ENCODE data around the gene VSTM4. TPM values are rescaled to one million over a fixed set of nuclear protein-coding genes. Genes with fewer than 3 reads are reported as not detected.

Gene VSTM4
- total RNA-seq, 4 donors from 2014 or later, result 10.0 to 21.4 (median 12.6) TPM

DNA sequence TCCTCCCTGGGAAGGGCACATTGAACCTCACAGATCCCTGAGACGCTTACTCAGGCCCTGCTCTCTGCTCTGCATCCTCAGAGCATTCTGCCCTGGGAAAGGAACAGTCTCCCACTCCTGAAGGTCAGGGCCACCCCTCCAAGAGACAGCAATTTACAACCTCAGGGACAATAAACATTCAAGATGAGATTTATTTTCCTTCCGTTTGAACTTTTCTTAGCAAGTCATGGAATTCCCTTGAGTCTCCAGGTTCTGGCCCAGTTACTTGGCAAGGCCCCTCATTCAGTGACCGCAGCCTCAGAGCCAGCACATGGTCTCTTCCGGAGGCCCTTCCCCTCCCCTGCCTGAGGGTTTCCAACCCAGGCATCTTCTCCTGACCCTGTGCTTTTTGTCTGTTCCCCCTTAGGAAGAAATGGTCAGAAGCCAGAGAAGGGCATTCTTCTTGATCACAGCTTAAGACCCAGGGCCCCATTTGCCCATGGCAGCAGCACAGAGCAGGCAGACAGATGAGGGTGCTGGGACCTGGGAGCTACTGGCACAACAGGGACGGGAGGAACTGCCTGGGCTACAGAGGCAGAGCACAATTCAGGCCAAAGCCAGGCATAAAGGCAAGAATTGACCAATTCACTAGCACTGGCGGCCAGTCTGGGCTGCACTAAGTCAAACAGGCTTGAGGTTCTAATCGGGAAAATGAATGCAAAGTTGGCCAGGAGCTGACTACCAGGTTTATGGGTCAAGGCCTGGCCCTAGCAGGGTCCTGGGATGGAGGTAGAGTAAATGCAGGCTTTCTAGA is 56.7 kb downstream of the VSTM4 start:
- Histone ChIP-seq H3K9me3 (no peaks in the 10 kb centered on the region), H3K36me3 (peaks cover 1 to 9% (median 8%) of the 10 kb centered on the region in 4 donors), H3K27me3 (no peaks in the 10 kb centered on the region), H3K4me3 (no peak overlapping the region), H3K4me1 (peaks cover 0 to 5% (median 2%) of the 10 kb centered on the region in 4 donors), H3K27ac (replicated peaks in 1 of 4) (no peak overlapping the region)
- TF ChIP-seq POLR2AphosphoS5 (IDR thresholded peaks at IDR 0.05) (no peak), POLR2A (IDR thresholded peaks at IDR 0.05; ENCODE audit: low read depth) (no peak), EP300 (IDR thresholded peaks at IDR 0.05) (no peak)
- TF ChIP-seq, protein P1, sequence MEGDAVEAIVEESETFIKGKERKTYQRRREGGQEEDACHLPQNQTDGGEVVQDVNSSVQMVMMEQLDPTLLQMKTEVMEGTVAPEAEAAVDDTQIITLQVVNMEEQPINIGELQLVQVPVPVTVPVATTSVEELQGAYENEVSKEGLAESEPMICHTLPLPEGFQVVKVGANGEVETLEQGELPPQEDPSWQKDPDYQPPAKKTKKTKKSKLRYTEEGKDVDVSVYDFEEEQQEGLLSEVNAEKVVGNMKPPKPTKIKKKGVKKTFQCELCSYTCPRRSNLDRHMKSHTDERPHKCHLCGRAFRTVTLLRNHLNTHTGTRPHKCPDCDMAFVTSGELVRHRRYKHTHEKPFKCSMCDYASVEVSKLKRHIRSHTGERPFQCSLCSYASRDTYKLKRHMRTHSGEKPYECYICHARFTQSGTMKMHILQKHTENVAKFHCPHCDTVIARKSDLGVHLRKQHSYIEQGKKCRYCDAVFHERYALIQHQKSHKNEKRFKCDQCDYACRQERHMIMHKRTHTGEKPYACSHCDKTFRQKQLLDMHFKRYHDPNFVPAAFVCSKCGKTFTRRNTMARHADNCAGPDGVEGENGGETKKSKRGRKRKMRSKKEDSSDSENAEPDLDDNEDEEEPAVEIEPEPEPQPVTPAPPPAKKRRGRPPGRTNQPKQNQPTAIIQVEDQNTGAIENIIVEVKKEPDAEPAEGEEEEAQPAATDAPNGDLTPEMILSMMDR (IDR thresholded peaks at IDR 0.05), result no peak
- DNase-seq (ENCODE audit: extremely low spot score), result peak; percentile 83
- 64% methylated on average over 7 of the region's 7 CpGs for WGBS
- intact Hi-C loops (cut with DNase I), result no loop called here

GRCh38 chr10:49057231-49057880 is 58.0 kb downstream of the VSTM4 start:
- Histone ChIP-seq H3K27me3 (no peaks in the 10 kb centered on the region), H3K9me3 (no peaks in the 10 kb centered on the region), H3K36me3 (peaks cover 0 to 4% (median 1%) of the 10 kb centered on the region in 4 donors), H3K4me1 (peaks cover 0 to 5% (median 2%) of the 10 kb centered on the region in 4 donors), H3K27ac (replicated peaks in 1 of 4) (no peak overlapping the region), H3K4me3 (no peak overlapping the region)
- WGBS, result 96% methylated on average over 6 of the region's 7 CpGs
- TF ChIP-seq, protein P1 (IDR thresholded peaks at IDR 0.05), result no peak
- TF ChIP-seq EP300 (IDR thresholded peaks at IDR 0.05), result no peak
- no peak for TF ChIP-seq POLR2A (IDR thresholded peaks at IDR 0.05; ENCODE audit: low read depth)
- TF ChIP-seq POLR2AphosphoS5 (IDR thresholded peaks at IDR 0.05), result no peak
- intact Hi-C loops (cut with DNase I), result no loop called here
- DNase-seq (ENCODE audit: extremely low spot score), result no peak

GRCh38 chr10:49056356-49056755 is 59.0 kb downstream of the VSTM4 start:
- WGBS, result no CpG with 5 or more reads among the region's 1 CpG
- intact Hi-C loops (cut with DNase I), result no loop called here
- H3K36me3 ChIP-seq, result peaks cover 0 to 4% (median 0%) of the 10 kb centered on the region in 4 donors
- TF ChIP-seq, protein P1 (IDR thresholded peaks at IDR 0.05), result no peak
- TF ChIP-seq EP300 (IDR thresholded peaks at IDR 0.05) (no peak), POLR2AphosphoS5 (IDR thresholded peaks at IDR 0.05) (no peak), POLR2A (IDR thresholded peaks at IDR 0.05; ENCODE audit: low read depth) (no peak)
- H3K4me1 ChIP-seq, result peaks cover 0 to 5% (median 2%) of the 10 kb centered on the region in 4 donors
- no peak overlapping the region for H3K27ac ChIP-seq (replicated peaks in 1 of 4)
- DNase-seq (ENCODE audit: extremely low spot score), result peak; percentile 66
- H3K27me3 ChIP-seq, result no peaks in the 10 kb centered on the region
- H3K9me3 ChIP-seq, result no peaks in the 10 kb centered on the region
- no peak overlapping the region for H3K4me3 ChIP-seq

GRCh38 chr10:49055221-49055849 is 60.0 kb downstream of the VSTM4 start:
- intact Hi-C loops (cut with DNase I), result no loop called here
- 66% methylated on average over 5 of the region's 5 CpGs for WGBS
- H3K27ac ChIP-seq (replicated peaks in 1 of 4), result no peak overlapping the region

More at GRCh38 chr10:49055221-49055849, 60.0 kb downstream of the VSTM4 start:
- Histone ChIP-seq H3K9me3 (no peaks in the 10 kb centered on the region), H3K36me3 (peaks cover 0 to 4% (median 0%) of the 10 kb centered on the region in 4 donors), H3K4me3 (no peak overlapping the region), H3K4me1 (peaks cover 0 to 5% (median 2%) of the 10 kb centered on the region in 4 donors), H3K27me3 (no peaks in the 10 kb centered on the region)
- DNase-seq (ENCODE audit: extremely low spot score), result peak; percentile 29
- no peak for TF ChIP-seq POLR2AphosphoS5 (IDR thresholded peaks at IDR 0.05)
- TF ChIP-seq POLR2A (IDR thresholded peaks at IDR 0.05; ENCODE audit: low read depth), result no peak
- no peak for TF ChIP-seq EP300 (IDR thresholded peaks at IDR 0.05)
- TF ChIP-seq, protein P1 (IDR thresholded peaks at IDR 0.05), result no peak
